ENCODE measurements around the gene NRL. TPM values are rescaled to one million over a fixed set of nuclear protein-coding genes. Genes with fewer than 3 reads are reported as not detected.

Gene NRL
- total RNA-seq, 1 donor from 2014 or later = 0.48 TPM

GRCh38 chr14:24066496-24067132 lies 48.1 kb downstream of the NRL start:
- Mint-ChIP-seq H3K27ac (ENCODE audit: unreplicated experiment) (no peak overlapping the region), H3K4me1 (ENCODE audit: low read depth, unreplicated experiment) (no peaks in the 10 kb centered on the region), H3K27me3 (ENCODE audit: low read depth, unreplicated experiment) (peaks cover 75% of the 10 kb centered on the region), H3K36me3 (ENCODE audit: low read depth, unreplicated experiment) (no peaks in the 10 kb centered on the region), H3K4me3 (ENCODE audit: unreplicated experiment) (no peak overlapping the region), H3K9me3 (ENCODE audit: unreplicated experiment) (no peaks in the 10 kb centered on the region)
- no peaks in the 10 kb centered on the region for H3K27me3 ChIP-seq (ENCODE audit: insufficient read depth, low read length)
- H3K4me2 ChIP-seq (ENCODE audit: low read length) = no peak overlapping the region
- no peak for DNase-seq (ENCODE audit: low read depth)
- no peak overlapping the region for H3K9ac ChIP-seq (ENCODE audit: low read length)
- no peaks in the 10 kb centered on the region for H4K20me1 ChIP-seq (ENCODE audit: insufficient read depth, low read length)
- no peak for FAIRE-seq
- H3K9me3 ChIP-seq (ENCODE audit: insufficient read depth, low read depth, low read length) = no peaks in the 10 kb centered on the region
- H3K4me3 ChIP-seq (ENCODE audit: insufficient read depth, low read depth, low read length) = no peak overlapping the region
- no peak for TF ChIP-seq EZH2 (IDR thresholded peaks at IDR 0.05; ENCODE audit: insufficient read depth, low read length)
- TF ChIP-seq, protein P1, sequence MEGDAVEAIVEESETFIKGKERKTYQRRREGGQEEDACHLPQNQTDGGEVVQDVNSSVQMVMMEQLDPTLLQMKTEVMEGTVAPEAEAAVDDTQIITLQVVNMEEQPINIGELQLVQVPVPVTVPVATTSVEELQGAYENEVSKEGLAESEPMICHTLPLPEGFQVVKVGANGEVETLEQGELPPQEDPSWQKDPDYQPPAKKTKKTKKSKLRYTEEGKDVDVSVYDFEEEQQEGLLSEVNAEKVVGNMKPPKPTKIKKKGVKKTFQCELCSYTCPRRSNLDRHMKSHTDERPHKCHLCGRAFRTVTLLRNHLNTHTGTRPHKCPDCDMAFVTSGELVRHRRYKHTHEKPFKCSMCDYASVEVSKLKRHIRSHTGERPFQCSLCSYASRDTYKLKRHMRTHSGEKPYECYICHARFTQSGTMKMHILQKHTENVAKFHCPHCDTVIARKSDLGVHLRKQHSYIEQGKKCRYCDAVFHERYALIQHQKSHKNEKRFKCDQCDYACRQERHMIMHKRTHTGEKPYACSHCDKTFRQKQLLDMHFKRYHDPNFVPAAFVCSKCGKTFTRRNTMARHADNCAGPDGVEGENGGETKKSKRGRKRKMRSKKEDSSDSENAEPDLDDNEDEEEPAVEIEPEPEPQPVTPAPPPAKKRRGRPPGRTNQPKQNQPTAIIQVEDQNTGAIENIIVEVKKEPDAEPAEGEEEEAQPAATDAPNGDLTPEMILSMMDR (IDR thresholded peaks at IDR 0.05; ENCODE audit: insufficient read depth, low read depth, low read length) = no peak
- no peaks in the 10 kb centered on the region for H3K36me3 ChIP-seq (ENCODE audit: insufficient read depth, low read length)
- H3K27ac ChIP-seq (ENCODE audit: low read depth, low read length) = no peak overlapping the region
- H2AFZ ChIP-seq (ENCODE audit: low read depth, low read length) = no peak overlapping the region
- H3K79me2 ChIP-seq (ENCODE audit: insufficient read depth, low read length) = no peaks in the 10 kb centered on the region
- no peaks in the 10 kb centered on the region for H3K4me1 ChIP-seq (ENCODE audit: insufficient read depth, low read length)

DNA sequence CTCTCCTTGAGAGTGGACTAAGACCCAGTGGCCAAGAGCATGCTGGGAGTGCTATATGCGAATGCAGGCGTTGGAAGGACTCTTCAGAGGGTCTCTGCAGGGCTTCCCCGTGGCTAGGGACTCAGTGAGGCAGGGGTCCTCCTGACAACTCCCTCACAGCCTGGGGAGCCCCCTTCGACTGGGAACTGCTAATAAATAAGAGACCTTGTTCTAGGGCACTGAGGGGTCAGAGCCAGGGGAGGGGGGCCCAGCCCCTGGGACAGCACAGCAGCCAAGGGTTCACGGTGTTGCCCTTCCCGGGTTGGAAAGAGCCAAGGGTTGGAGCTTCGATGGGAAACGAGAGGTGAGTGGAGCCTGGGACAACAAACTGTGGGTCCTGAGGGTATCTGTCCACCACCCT lies 49.3 kb downstream of the NRL start:
- Histone ChIP-seq H4K20me1 (ENCODE audit: insufficient read depth, low read length) (no peaks in the 10 kb centered on the region), H3K9me3 (ENCODE audit: insufficient read depth, low read depth, low read length) (no peaks in the 10 kb centered on the region), H3K27me3 (ENCODE audit: insufficient read depth, low read length) (no peaks in the 10 kb centered on the region), H3K36me3 (ENCODE audit: insufficient read depth, low read length) (no peaks in the 10 kb centered on the region), H3K4me3 (ENCODE audit: insufficient read depth, low read depth, low read length) (no peak overlapping the region), H3K9ac (ENCODE audit: low read length) (no peak overlapping the region), H3K4me1 (ENCODE audit: insufficient read depth, low read length) (no peaks in the 10 kb centered on the region), H3K27ac (ENCODE audit: low read depth, low read length) (no peak overlapping the region), H3K79me2 (ENCODE audit: insufficient read depth, low read length) (no peaks in the 10 kb centered on the region), H3K4me2 (ENCODE audit: low read length) (no peak overlapping the region), H2AFZ (ENCODE audit: low read depth, low read length) (no peak overlapping the region)
- FAIRE-seq (no peak), DNase-seq (ENCODE audit: low read depth) (no peak)
- no peaks in the 10 kb centered on the region for H3K9me3 Mint-ChIP-seq (ENCODE audit: unreplicated experiment)
- no peak for TF ChIP-seq EZH2 (IDR thresholded peaks at IDR 0.05; ENCODE audit: insufficient read depth, low read length)
- TF ChIP-seq, protein P1 (IDR thresholded peaks at IDR 0.05; ENCODE audit: insufficient read depth, low read depth, low read length) = no peak
- no peaks in the 10 kb centered on the region for H3K4me1 Mint-ChIP-seq (ENCODE audit: low read depth, unreplicated experiment)
- no peak overlapping the region for H3K27ac Mint-ChIP-seq (ENCODE audit: unreplicated experiment)
- H3K4me3 Mint-ChIP-seq (ENCODE audit: unreplicated experiment) = no peak overlapping the region
- H3K27me3 Mint-ChIP-seq (ENCODE audit: low read depth, unreplicated experiment) = peaks cover 76% of the 10 kb centered on the region
- H3K36me3 Mint-ChIP-seq (ENCODE audit: low read depth, unreplicated experiment) = no peaks in the 10 kb centered on the region

DNA sequence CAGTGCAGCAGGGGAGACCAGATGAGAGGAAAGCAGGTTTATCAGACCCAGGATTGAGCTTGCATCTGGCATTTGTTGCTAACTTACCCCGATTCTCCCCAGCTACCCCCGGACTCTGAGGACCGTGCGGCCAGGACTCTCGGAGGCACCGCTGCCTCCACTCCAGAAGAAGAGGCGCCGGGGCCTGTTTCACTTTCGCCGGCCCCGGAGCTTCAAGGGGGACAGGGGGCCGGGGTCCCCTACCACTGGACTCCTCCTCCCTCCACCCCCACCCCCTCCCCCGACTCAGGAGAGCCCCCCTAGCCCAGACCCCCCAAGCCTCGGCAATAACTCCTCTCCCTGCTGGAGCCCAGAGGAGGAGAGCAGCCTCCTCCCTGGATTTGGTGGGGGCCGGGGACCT lies 49.9 kb downstream of the NRL start:
- Histone ChIP-seq H3K4me3 (ENCODE audit: insufficient read depth, low read depth, low read length) (no peak overlapping the region), H3K9ac (ENCODE audit: low read length) (no peak overlapping the region), H3K9me3 (ENCODE audit: insufficient read depth, low read depth, low read length) (no peaks in the 10 kb centered on the region), H3K4me2 (ENCODE audit: low read length) (no peak overlapping the region), H4K20me1 (ENCODE audit: insufficient read depth, low read length) (no peaks in the 10 kb centered on the region), H3K27me3 (ENCODE audit: insufficient read depth, low read length) (no peaks in the 10 kb centered on the region), H3K4me1 (ENCODE audit: insufficient read depth, low read length) (no peaks in the 10 kb centered on the region), H3K36me3 (ENCODE audit: insufficient read depth, low read length) (no peaks in the 10 kb centered on the region), H3K79me2 (ENCODE audit: insufficient read depth, low read length) (no peaks in the 10 kb centered on the region), H2AFZ (ENCODE audit: low read depth, low read length) (no peak overlapping the region), H3K27ac (ENCODE audit: low read depth, low read length) (no peak overlapping the region)
- Mint-ChIP-seq H3K27me3 (ENCODE audit: low read depth, unreplicated experiment) (peaks cover 76% of the 10 kb centered on the region), H3K36me3 (ENCODE audit: low read depth, unreplicated experiment) (no peaks in the 10 kb centered on the region), H3K4me1 (ENCODE audit: low read depth, unreplicated experiment) (no peaks in the 10 kb centered on the region), H3K9me3 (ENCODE audit: unreplicated experiment) (no peaks in the 10 kb centered on the region), H3K27ac (ENCODE audit: unreplicated experiment) (no peak overlapping the region), H3K4me3 (ENCODE audit: unreplicated experiment) (no peak overlapping the region)
- DNase-seq (ENCODE audit: low read depth) (no peak), FAIRE-seq (no peak)
- TF ChIP-seq, protein P1 (IDR thresholded peaks at IDR 0.05; ENCODE audit: insufficient read depth, low read depth, low read length) = no peak
- no peak for TF ChIP-seq EZH2 (IDR thresholded peaks at IDR 0.05; ENCODE audit: insufficient read depth, low read length)
